Stimulated activated CD4-positive, alpha-beta T cell treated with anti-CD3 and anti-CD28 coated beads, Interleukin-12 subunit alpha, Interleukin-12 subunit beta, amount 100 ng/mL, for 4 hours (primary cell): ENCODE data around the gene RGPD4.

ENCODE experiments used
- DNase-seq: peaks from one replicate; pipeline ENCODE4 v3.0.0-alpha.2; 2020

The RGPD4 gene

GRCh38 chr2:107932488-107932887, 105.8 kb downstream of the RGPD4 start:
- no peak for DNase-seq

- no peak for DNase-seq
Measured at GRCh38 chr2:107932979-107933378, 106.3 kb downstream of the RGPD4 start.

- no peak for DNase-seq
Measured at GRCh38 chr2:107936433-107937359, 110.0 kb downstream of the RGPD4 start.
